ENCODE results near the gene TADA3. TPM values are rescaled to one million over a fixed set of nuclear protein-coding genes. Genes with fewer than 3 reads are reported as not detected.

Gene TADA3
- total RNA-seq, 6 experiments from 2014 or later: 69.2 to 84.9 (median 77.0) TPM

GRCh38 chr3:9739181-9739580, 53.1 kb downstream of the TADA3 start:
- Mint-ChIP-seq H3K9me3 (no peaks in the 10 kb centered on the region), H3K36me3 (ENCODE audit: low read depth) (peaks cover 39% of the 10 kb centered on the region), H3K27ac (no peak overlapping the region), H3K4me3 (no peak overlapping the region), H3K4me1 (ENCODE audit: low read depth) (peaks cover 8% of the 10 kb centered on the region; the same call in 1 of the 2 replicates), H3K27me3 (ENCODE audit: insufficient read depth) (no peaks in the 10 kb centered on the region)
- TF ChIP-seq CTCF (IDR thresholded peaks at IDR 0.05): no peak
- no peak for DNase-seq

GRCh38 chr3:9736831-9737230, 55.4 kb downstream of the TADA3 start:
- peaks cover 26% of the 10 kb centered on the region for H3K4me1 Mint-ChIP-seq (ENCODE audit: low read depth)
- no peak overlapping the region for H3K4me3 Mint-ChIP-seq
- no peak for TF ChIP-seq CTCF (IDR thresholded peaks at IDR 0.05)
- no peaks in the 10 kb centered on the region; the same call in 1 of the 2 replicates for H3K27me3 Mint-ChIP-seq (ENCODE audit: insufficient read depth)
- H3K9me3 Mint-ChIP-seq: no peaks in the 10 kb centered on the region
- no peak for DNase-seq
- H3K36me3 Mint-ChIP-seq (ENCODE audit: low read depth): peaks cover 30% of the 10 kb centered on the region
- peak overlapping the region; percentile 57; the same call in 1 of the 2 replicates for H3K27ac Mint-ChIP-seq

- Mint-ChIP-seq H3K27me3 (ENCODE audit: insufficient read depth) (peaks cover 2% of the 10 kb centered on the region; the same call in 1 of the 2 replicates), H3K9me3 (no peaks in the 10 kb centered on the region), H3K27ac (peak overlapping the region; percentile 84), H3K4me3 (peak overlapping the region; percentile 95), H3K36me3 (ENCODE audit: low read depth) (peaks cover 9% of the 10 kb centered on the region; the same call in 1 of the 2 replicates), H3K4me1 (ENCODE audit: low read depth) (peaks cover 42% of the 10 kb centered on the region)
- peak; percentile 39; the same call in 1 of the 2 replicates for TF ChIP-seq CTCF (IDR thresholded peaks at IDR 0.05)
- peak; percentile 66 for DNase-seq
These were observed 59.5 kb downstream of the TADA3 start for GRCh38 chr3:9732740-9733115.

- H3K27ac Mint-ChIP-seq: peak overlapping the region; percentile 84
- peak overlapping the region; percentile 95 for H3K4me3 Mint-ChIP-seq
- H3K9me3 Mint-ChIP-seq: no peaks in the 10 kb centered on the region
- DNase-seq: no peak
- peaks cover 9% of the 10 kb centered on the region; the same call in 1 of the 2 replicates for H3K36me3 Mint-ChIP-seq (ENCODE audit: low read depth)
- peaks cover 3% of the 10 kb centered on the region; the same call in 1 of the 2 replicates for H3K27me3 Mint-ChIP-seq (ENCODE audit: insufficient read depth)
- TF ChIP-seq CTCF (IDR thresholded peaks at IDR 0.05): no peak
- H3K4me1 Mint-ChIP-seq (ENCODE audit: low read depth): peaks cover 47% of the 10 kb centered on the region
These were observed 60.1 kb downstream of the TADA3 start for GRCh38 chr3:9732080-9732739.

DNA sequence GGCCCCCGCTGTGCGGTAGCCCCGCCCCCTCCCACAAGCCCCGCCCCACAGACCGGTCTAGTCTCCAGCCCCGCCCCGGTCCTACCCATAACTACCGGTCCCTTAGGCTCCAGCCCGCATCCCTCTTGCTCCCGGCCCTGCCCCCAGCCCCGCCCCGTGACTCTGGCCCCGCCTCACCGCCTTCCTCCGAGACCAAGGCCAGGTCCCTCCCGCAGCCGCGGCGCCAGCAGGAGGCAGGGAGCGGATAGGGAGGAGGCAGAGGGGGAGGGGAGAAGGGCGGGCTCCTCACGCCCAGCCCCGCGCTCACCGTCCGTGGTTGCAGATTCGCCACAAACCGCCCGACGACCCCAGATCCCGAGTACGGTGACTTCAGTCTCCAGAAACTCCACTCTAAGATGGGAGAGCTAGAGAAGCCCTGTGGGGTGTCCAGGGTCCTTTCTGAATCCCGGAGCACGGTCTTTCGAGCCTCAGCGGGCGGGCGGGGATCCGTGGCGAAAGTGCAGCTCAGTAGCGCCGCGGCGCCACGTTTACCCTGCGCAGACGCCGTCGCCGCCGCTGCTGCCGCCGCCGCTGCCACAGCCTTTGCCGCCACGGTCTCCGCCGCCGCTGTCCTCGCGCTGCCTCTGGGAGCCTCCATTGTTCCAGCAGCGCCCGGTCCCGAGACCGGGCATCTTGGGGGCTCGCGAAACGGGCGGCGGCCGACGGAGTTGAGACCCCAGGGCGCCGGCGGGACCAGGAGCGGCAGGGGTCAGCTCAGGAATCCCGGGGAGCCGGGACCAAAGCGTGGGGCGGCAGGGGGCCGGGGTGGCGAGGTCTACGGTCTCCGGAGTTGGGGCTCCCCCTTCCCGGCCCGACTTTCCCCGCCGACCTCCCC, 60.8 kb downstream of the TADA3 start, which contains the start of gene BRPF1:
Gene BRPF1, plus strand, starts transcription at position 530 of the 874 bp plus-strand sequence. CDS start 2,406 bp downstream, outside the sequence.
- peak within 1 kb of the TSS; percentile 95 for H3K4me3 Mint-ChIP-seq
- H3K36me3 Mint-ChIP-seq (ENCODE audit: low read depth): peaks cover 5% of the 10 kb centered on the region; the same call in 1 of the 2 replicates
- TF ChIP-seq CTCF (IDR thresholded peaks at IDR 0.05): peak; percentile 39; the same call in 1 of the 2 replicates
- H3K27ac Mint-ChIP-seq: peak within 1 kb of the TSS; percentile 98
- peaks cover 3% of the 10 kb centered on the region; the same call in 1 of the 2 replicates for H3K27me3 Mint-ChIP-seq (ENCODE audit: insufficient read depth)
- H3K9me3 Mint-ChIP-seq: no peaks in the 10 kb centered on the region
- peak; percentile 98 for DNase-seq
- H3K4me1 Mint-ChIP-seq (ENCODE audit: low read depth): peaks cover 47% of the 10 kb centered on the region

All from HFFc6 (cell line).